Pancreas (tissue), 10 donors: Measurements from ENCODE around the gene CASKIN2. TPM values are rescaled to one million over a fixed set of nuclear protein-coding genes. Genes with fewer than 3 reads are reported as not detected.
"Not testable (repeated sequence)": the region's sequence is repeated elsewhere in the genome, so short reads cannot be mapped to it uniquely, and the experiment has no call there.

Source experiments
- ATAC-seq, 4 donors: fragments of 200-7000 bp; cut with Tn5 transposase; one replicate each; pipeline versions ENCODE4 v1.8.0 to v1.9.1; 2020; ENCODE audit warnings: mild to moderate bottlenecking in 4 of 4, moderate library complexity in 4 of 4
- DNase-seq, 6 donors: peaks; one replicate each; pipeline ENCODE4 v3.0.0-alpha.2; 2020
- FAIRE-seq: peaks from 2 replicates; lab custom pipeline; 2012; peaks lifted over from hg19 to GRCh38; lab: Jason Lieb, UNC
- H3K27ac ChIP-seq, 4 donors: fragments of 200-600 bp; sonication (generic); 1 replicate in 3 of 4; 2 replicates in 1 of 4; pipeline versions ENCODE4 v1.5.0 to v1.8.0; 2020
- H3K27me3 ChIP-seq, 4 donors: fragments of 200-600 bp; one replicate each; pipeline ENCODE4 v1.8.0; 2021
- H3K36me3 ChIP-seq, 3 donors: fragments of 200-600 bp; sonication (generic) in 1 of 3; one replicate each; pipeline versions ENCODE4 v1.5.0 to v1.8.0; 2020 to 2021
- H3K4me1 ChIP-seq, 3 donors: fragments of 200-600 bp; one replicate each; pipeline ENCODE4 v1.8.0; 2021
- H3K4me3 ChIP-seq, 4 donors: fragments of 200-600 bp; sonication (generic) in 2 of 4; one replicate each; pipeline versions ENCODE4 v1.5.0 to v1.8.0; 2020 to 2021
- H3K9me3 ChIP-seq, 4 donors: fragments of 200-600 bp; one replicate each; pipeline ENCODE4 v1.8.0; 2021
- WGBS, 2 donors: extraction: QIAGEN DNeasy Blood & Tissue Kit; methylation state at CpG; one replicate each; pipeline ENCODE4 v1.1.7; 2013; 5-methylcytosine and 5-hydroxymethylcytosine counted together
- intact Hi-C, 3 donors: fragments of 100-400 bp; cut with DNase I; formaldehyde crosslinking; loops; one replicate each; pipeline versions ENCODE4 v1.11.1 to v1.14.2; 2022
- polyA plus RNA-seq, 2 donors: library from polyadenylated mRNA; stranded (reverse); fragments of 200-250 nt; gene quantifications; one replicate each; pipeline ENCODE4 v1.2.3, GENCODE V29; 2013
- total RNA-seq, 6 donors: library from RNA; stranded (reverse); fragmentation: NEBNext Ultra II Directional in 4 of 6; extraction: Animal tissue kit (Norgen Biotek cat#: 25700) in 4 of 6; gene quantifications; one replicate each; pipeline versions ENCODE4 v1.2.1 to v1.2.4, GENCODE V29; 2021 to 2023
- TF ChIP-seq, protein P1 (sequence below), 4 donors: fragments of 200-600 bp; sonication (generic) in 3 of 4; IDR thresholded peaks; one replicate each; pipeline versions ENCODE4 v1.5.0 to v1.8.0; 2021; ENCODE audit warnings: antibody characterized with exemption in 4 of 4
- donor health status: healthy with polysubstance abuse.
- donor health status: DM: no; HTN: no; CAD: no; lungs with moderate emphysema.
- donor health status: DM: no; HTN: no; CAD: no.
- donor health status: control.
- donor health status: control.
- donor health status: Bipolar disorder and iron deficiency.
- donor health status: DM: yes; HTN: yes; CAD: no.
- donor health status: DM: no; HTN: no; CAD: no.
- donor health status: DM: no; HTN: no; CAD: no.
- donor health status: DM: yes; HTN: yes; CAD: no.

CASKIN2 gene
- total and polyA plus RNA-seq, 8 donors = 12.1 to 20.7 (median 13.2) TPM

- intact Hi-C loops = no loop called here
- ATAC-seq (no peak), FAIRE-seq (no peak), DNase-seq (no peak)
- Histone ChIP-seq H3K4me3 (no peak overlapping the region), H3K27ac (no peak overlapping the region), H3K9me3 (no peaks in the 10 kb centered on the region), H3K27me3 (no peaks in the 10 kb centered on the region), H3K36me3 (no peaks in the 10 kb centered on the region), H3K4me1 (no peaks in the 10 kb centered on the region)
- 91 to 93% methylated on average over 6 of the region's 6 CpGs for WGBS, 2 donors
- TF ChIP-seq, protein P1, sequence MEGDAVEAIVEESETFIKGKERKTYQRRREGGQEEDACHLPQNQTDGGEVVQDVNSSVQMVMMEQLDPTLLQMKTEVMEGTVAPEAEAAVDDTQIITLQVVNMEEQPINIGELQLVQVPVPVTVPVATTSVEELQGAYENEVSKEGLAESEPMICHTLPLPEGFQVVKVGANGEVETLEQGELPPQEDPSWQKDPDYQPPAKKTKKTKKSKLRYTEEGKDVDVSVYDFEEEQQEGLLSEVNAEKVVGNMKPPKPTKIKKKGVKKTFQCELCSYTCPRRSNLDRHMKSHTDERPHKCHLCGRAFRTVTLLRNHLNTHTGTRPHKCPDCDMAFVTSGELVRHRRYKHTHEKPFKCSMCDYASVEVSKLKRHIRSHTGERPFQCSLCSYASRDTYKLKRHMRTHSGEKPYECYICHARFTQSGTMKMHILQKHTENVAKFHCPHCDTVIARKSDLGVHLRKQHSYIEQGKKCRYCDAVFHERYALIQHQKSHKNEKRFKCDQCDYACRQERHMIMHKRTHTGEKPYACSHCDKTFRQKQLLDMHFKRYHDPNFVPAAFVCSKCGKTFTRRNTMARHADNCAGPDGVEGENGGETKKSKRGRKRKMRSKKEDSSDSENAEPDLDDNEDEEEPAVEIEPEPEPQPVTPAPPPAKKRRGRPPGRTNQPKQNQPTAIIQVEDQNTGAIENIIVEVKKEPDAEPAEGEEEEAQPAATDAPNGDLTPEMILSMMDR (IDR thresholded peaks at IDR 0.05) = no peak
Observed at GRCh38 chr17:75480281-75480680, 35.1 kb downstream of the CASKIN2 start.

DNA sequence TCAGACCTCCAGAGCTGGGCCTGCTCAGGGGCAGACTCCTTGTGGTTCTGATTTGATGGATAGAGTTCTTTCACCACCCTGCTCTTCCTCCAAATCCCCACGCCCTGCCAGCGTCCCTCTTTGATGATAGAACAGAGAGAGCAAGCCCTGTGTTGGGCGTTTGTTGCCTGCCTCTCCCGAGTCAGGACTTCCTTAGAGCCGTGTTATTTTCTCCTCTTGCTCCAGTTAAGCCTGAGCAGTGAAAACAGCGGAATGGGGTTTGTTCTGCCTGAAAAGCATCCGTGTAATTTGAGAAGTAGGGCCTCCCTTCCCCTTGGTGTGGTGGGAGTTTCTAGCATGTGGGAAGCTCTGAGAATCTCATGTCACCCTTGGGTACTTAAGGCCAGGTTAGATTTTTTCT is 36.8 kb downstream of the CASKIN2 start:
- no peaks in the 10 kb centered on the region for H3K4me1 ChIP-seq
- WGBS, 2 donors = 79% methylated on average over 7 of the region's 7 CpGs
- no peaks in the 10 kb centered on the region for H3K9me3 ChIP-seq
- no peak overlapping the region for H3K4me3 ChIP-seq
- ATAC-seq = no peak
- intact Hi-C loops = no loop called here
- H3K36me3 ChIP-seq = no peaks in the 10 kb centered on the region
- no peaks in the 10 kb centered on the region for H3K27me3 ChIP-seq
- TF ChIP-seq, protein P1 (IDR thresholded peaks at IDR 0.05) = no peak
- DNase-seq = no peak
- no peak overlapping the region for H3K27ac ChIP-seq
- no peak for FAIRE-seq

DNA sequence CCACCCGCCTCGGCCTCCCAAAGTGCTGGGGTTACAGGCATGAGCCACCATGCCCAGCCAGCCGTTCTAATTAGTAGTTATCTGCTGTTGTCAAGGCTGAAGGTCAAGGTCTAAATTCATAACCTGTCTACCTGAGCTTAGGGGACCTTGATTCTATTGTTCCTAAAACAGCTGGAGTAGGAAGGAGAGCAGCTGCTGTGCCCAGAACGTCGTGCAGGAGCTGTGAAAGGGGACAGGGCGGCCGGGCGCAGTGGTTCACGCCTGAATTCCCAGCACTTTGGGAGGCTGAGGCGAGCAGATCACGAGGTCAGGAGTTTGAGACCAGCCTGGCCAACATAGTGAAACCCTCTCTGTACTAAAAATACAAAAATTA is 37.9 kb downstream of the CASKIN2 start:
- DNase-seq, FAIRE-seq, H3K27ac ChIP-seq, H3K36me3 ChIP-seq, intact Hi-C loops, ATAC-seq, H3K4me1 ChIP-seq, H3K4me3 ChIP-seq, H3K9me3 ChIP-seq, H3K27me3 ChIP-seq: not testable (repeated sequence)
- whole genome bisulfite sequencing, 2 donors = 70 to 75% methylated on average over 11 of the region's 11 CpGs

GRCh38 chr17:75476752-75477489 is 38.4 kb downstream of the CASKIN2 start:
- Histone ChIP-seq H3K9me3 (no peaks in the 10 kb centered on the region), H3K27ac (no peak overlapping the region), H3K4me1 (no peaks in the 10 kb centered on the region), H3K36me3 (no peaks in the 10 kb centered on the region), H3K4me3 (no peak overlapping the region), H3K27me3 (no peaks in the 10 kb centered on the region)
- intact Hi-C loops = no loop called here
- ATAC-seq (peak in 1 of 4 donors; percentile 48), FAIRE-seq (no peak), DNase-seq (no peak)
- 71 to 78% methylated on average over 11 of the region's 11 CpGs for WGBS, 2 donors
- TF ChIP-seq, protein P1 (IDR thresholded peaks at IDR 0.05) = no peak

DNA sequence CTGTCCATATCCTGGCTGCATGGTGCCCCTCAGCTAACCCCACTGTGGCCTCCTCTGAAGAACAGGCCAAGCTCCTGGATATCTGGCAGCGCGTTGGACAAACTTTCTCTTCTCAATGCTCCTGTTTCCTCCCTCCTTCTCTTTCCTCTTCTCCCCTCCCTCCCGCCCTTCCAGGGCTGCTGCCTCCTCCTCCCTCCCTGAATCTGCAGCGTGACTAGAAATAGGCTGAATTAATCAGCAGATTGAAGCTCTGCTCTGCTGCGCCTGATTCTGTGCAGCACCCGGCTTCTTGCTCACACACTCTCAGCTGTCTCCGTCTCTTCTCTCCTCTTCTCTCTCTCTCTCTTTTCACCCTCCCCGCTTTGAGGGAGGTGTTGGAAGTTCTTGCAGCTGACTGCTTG is 39.1 kb downstream of the CASKIN2 start:
- DNase-seq = no peak
- intact Hi-C loops = no loop called here
- Histone ChIP-seq H3K9me3 (no peaks in the 10 kb centered on the region), H3K36me3 (no peaks in the 10 kb centered on the region), H3K4me3 (no peak overlapping the region), H3K27me3 (no peaks in the 10 kb centered on the region), H3K4me1 (no peaks in the 10 kb centered on the region), H3K27ac (no peak overlapping the region)
- no peak for FAIRE-seq
- ATAC-seq = peak in 3 of 4 donors; percentile 55 to 64 (median 57)
- TF ChIP-seq, protein P1 (IDR thresholded peaks at IDR 0.05) = no peak
- WGBS, 2 donors = 78 to 79% methylated on average over 8 of the region's 8 CpGs
